ENCODE measurements around the gene ZNF280B.
A peak's percentile ranks its signal among the peaks of the same experiment; 100 is the strongest.

ZNF280B gene

GRCh38 chr22:22508274-22509176, at the start of gene ZNF280B:
Gene ZNF280B (minus strand): TSS chr22:22508742. CDS start chr22:22489398, 19,344 bp downstream.
- DNase-seq (ENCODE audit: low read depth) = peak; percentile 63

GRCh38 chr22:22556995-22557925, 48.7 kb upstream of the ZNF280B start:
- DNase-seq (ENCODE audit: low read depth) = no peak

- no peak for DNase-seq (ENCODE audit: low read depth)
Observed at GRCh38 chr22:22556578-22556977, 48.0 kb upstream of the ZNF280B start.

GRCh38 chr22:22555596-22555995, 47.1 kb upstream of the ZNF280B start:
- DNase-seq (ENCODE audit: low read depth) = no peak

GRCh38 chr22:22554587-22555284, 46.2 kb upstream of the ZNF280B start:
- DNase-seq (ENCODE audit: low read depth) = no peak

GRCh38 chr22:22553735-22554586, 45.4 kb upstream of the ZNF280B start:
- no peak for DNase-seq (ENCODE audit: low read depth)

GRCh38 chr22:22553141-22553540, 44.6 kb upstream of the ZNF280B start:
- DNase-seq (ENCODE audit: low read depth) = no peak

GRCh38 chr22:22552630-22553029, 44.1 kb upstream of the ZNF280B start:
- DNase-seq (ENCODE audit: low read depth) = no peak

- no peak for DNase-seq (ENCODE audit: low read depth)
Observed at GRCh38 chr22:22550789-22551434, 42.4 kb upstream of the ZNF280B start.

GRCh38 chr22:22548910-22549309, 40.4 kb upstream of the ZNF280B start:
- no peak for DNase-seq (ENCODE audit: low read depth)

GRCh38 chr22:22548317-22548716, 39.8 kb upstream of the ZNF280B start:
- DNase-seq (ENCODE audit: low read depth) = no peak

- DNase-seq (ENCODE audit: low read depth) = no peak
Observed at GRCh38 chr22:22547692-22548300, 39.3 kb upstream of the ZNF280B start.

- no peak for DNase-seq (ENCODE audit: low read depth)
Observed at GRCh38 chr22:22547226-22547625, 38.7 kb upstream of the ZNF280B start.

GRCh38 chr22:22546490-22546889, 37.9 kb upstream of the ZNF280B start:
- DNase-seq (ENCODE audit: low read depth) = no peak

- DNase-seq (ENCODE audit: low read depth) = no peak
Observed at GRCh38 chr22:22545084-22545483, 36.5 kb upstream of the ZNF280B start.

GRCh38 chr22:22538226-22538989, 29.9 kb upstream of the ZNF280B start:
- no peak for DNase-seq (ENCODE audit: low read depth)

GRCh38 chr22:22536916-22537315, 28.4 kb upstream of the ZNF280B start:
- no peak for DNase-seq (ENCODE audit: low read depth)

GRCh38 chr22:22536515-22536914, 28.0 kb upstream of the ZNF280B start:
- DNase-seq (ENCODE audit: low read depth) = no peak

- no peak for DNase-seq (ENCODE audit: low read depth)
Observed at GRCh38 chr22:22535662-22536061, 27.1 kb upstream of the ZNF280B start.
